GM19099 (cell line): Measurements from ENCODE around the gene ATP11B.

Experiments
- POLR2A ChIP-seq: IDR thresholded peaks from 3 replicates; pipeline ENCODE4 v1.6.1; 2011; ENCODE audit warnings: low read depth; ENCODE audit not compliant: insufficient read length; ENCODE audit errors: extremely low read depth

ATP11B gene

DNA sequence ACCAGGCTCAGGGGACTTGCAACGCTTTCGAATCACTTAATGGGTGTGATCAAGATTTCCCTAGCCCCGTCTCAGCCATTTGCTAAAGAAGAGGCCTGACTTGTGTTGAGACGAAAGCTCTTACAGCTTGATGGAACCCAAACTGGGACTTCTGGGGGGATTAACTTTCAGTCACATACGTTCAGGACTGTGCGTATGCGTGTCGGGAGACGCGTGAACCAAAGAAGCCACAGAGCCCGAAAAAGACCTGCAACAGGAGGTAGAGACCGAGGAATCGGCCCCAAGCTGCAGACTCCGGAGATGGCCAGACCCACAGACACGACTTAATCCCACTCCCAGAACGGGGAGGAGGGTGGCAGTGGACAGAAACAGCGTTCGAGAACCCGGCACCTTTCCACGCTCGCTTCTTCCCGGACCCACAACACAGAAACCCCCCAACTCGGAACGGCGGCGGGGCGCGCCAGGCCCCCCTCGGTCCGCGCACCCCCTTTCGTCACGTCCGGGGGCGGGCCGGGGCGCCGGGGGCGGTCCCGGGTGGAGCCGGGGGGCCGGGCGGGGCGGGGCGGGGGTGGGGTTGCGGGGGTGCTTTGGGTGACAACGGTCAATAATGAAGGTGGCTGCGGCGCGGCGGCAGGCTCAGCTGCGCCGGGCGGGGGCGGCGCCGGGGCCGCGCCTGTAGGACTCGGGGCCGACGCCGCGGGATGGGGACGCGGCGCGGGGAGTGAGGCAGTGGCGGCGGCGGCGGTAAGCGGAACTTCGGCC lies at the start of gene ATP11B:
ATP11B (plus strand) TSS at position 604 of the 762 bp plus-strand sequence. CDS start 256 bp downstream, outside the sequence.
- peak; percentile 91 for TF ChIP-seq POLR2A

DNA sequence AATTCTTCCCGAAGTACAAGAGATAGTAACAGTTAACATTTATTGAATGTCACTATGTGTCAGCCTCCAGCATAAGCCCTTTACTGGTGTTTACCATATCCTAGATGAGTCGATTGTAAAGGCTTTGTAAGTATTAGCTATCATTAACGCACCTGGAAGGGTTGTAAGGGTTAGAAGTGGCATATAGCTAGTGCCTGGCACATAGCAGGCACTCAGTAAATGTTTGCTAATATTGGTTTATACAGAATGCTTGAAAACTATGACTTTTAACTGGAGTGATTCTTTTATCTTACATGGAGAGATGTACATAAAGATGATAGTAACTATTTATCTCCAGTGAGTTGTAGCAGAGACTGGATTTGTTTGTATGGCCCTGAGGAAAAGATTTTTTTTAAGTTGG lies 46.3 kb upstream of the ATP11B start:
- no peak for TF ChIP-seq POLR2A

DNA sequence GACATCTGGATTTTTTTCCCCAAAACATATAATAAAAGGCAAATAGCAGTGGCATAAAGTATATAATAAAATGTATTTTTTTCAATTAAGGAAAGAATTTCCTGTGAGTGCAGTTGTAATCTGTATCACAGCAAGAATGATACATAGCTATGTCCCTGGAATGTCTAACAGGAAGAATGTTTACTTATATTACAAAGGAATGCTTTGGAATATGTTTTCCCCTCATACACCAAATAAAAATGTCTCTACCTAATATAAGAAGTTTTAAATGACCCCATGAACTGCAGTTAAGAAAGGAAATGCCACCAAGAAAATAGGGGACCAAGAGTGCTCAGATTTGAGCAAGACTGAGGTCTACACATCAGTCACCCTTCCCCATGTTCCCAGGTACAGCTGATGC lies 38.0 kb upstream of the ATP11B start:
- TF ChIP-seq POLR2A: no peak

DNA sequence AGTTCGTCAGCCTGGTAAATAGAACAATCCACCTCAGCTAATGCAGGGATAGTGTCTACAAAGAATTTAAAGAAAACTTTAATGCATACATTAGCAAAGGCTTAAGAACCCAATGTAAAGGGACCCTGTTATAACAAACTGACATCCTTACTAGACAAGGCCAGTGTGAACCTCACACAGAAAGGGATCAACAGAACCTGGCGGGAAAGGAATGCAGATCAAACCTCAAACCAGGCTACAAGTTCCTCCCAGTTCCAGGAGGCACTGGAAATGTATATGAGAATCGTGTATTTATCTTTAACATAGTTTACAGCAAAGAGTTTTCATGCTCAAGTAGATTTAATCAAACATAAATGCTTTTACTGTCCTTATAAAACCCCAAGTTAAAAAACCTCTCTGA lies 37.6 kb upstream of the ATP11B start:
- TF ChIP-seq POLR2A: no peak

DNA sequence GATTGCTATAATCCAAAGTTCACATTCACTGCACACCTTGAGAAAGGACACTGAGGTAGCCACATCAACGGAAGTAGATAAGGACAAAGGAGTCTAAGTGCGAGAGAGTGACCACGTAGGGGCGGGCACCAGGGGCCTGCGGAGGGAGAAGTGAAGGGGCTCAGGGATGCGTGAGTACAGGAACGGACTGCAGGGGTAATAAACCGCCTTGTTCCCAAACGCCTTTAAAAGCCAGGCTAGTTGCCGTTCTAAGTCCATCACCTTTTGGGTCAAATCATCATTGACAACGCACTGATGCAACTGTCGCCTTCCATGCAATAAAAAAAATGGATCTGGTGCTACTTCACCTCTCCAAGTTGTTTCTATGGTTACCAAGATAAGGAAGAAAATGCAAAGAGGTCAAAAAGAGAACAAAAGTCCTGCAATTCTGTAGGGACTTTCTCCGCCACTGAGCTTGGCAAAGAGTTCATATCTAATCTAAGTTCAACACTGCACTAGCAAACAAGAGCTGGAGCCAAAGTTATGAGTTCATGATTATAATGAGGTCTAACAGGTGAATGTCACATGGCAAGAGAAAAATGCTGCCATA lies 32.6 kb upstream of the ATP11B start:
- TF ChIP-seq POLR2A: no peak

DNA sequence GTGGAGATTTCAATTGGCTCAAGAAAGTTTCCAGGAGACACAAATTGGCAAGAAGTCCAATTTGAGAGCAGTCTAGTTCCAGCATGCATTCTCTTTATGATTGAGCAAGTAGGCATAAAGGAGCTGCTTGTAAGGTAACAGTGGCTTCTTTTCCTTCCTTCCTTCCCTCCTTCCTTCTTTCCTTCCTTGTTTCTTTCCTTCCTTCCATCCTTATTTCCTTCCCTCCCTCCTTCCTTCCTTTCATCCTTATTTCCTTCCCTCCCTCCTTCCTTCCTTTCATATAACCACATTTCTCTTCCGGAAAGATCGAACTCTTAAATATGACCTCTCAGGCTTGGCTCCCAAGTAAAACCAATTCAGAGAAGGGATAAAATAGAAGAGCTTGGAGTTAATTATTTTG lies 29.4 kb upstream of the ATP11B start:
- no peak for TF ChIP-seq POLR2A

DNA sequence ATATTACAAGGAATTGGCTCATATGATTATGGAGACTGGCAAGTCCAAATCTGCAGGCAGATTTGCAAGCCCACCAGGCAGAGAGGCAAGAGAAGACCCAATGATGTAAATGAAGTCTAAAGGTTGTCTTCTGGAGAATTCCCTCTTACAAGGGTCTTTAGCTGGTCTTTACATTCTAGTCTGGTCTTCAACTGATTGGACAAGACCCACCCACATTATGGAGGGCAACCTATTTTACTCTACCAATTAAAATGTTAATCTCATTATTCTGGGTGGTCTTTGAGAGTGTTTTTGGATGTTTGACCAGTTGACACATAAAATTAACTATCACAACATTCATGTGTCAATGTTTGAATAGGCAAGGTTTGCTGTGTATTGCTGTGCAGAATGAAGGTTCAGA lies 28.0 kb upstream of the ATP11B start:
- TF ChIP-seq POLR2A: no peak

DNA sequence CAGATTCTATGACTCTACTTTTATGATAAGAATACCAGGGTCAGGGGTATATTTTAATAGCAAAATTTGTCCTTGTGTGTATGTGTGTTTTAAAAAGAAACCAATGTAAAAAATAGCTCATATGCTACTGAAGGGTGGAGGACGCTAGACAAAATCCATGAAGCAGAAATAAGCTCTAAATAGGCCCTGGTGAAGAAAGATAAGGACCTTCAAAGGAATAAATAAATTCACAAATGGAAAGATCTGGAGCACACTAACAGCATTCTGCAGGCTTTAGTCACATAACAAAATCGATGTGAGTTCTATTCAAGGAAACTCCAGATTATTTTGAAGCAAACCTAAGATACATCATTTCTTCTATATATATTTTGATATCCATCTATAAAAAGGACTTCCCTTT lies 27.2 kb upstream of the ATP11B start:
- no peak for TF ChIP-seq POLR2A

DNA sequence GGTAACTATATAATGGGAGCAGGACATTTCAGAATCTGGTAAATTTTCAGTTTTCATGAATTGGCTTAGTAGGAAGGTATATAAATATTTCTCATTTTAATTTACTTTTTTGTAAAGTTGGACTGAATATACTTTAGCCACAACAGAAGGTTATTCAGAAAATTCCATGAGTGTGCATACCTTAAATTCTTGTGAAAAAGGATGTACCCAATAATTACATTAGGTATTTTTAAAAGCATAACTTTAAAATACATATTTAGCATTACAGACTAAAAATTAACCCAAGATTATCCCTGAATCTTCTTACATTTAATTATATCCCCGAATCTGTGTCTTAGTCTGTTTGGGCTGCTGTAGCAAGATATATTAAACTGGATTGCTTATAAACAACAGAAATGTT lies 24.9 kb upstream of the ATP11B start:
- TF ChIP-seq POLR2A: no peak

DNA sequence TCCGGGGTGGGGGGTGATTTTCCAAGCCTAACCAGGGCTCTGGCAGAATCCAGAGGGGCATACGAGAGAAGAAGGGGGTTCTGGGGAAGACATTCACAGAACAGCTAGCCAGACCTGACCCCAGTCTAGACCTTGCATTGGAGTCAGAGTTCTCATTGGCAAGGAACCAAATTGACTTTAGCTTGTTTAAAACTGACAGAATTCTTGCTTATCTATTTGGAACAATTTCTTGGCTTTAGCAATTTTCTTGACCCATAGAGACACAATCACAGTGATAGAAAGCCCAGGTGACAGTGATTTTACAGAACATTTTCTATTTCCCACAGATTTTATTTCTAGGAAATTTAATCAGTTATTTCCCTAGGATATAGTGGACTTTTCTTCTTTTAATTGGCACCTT lies 23.6 kb upstream of the ATP11B start:
- TF ChIP-seq POLR2A: no peak

DNA sequence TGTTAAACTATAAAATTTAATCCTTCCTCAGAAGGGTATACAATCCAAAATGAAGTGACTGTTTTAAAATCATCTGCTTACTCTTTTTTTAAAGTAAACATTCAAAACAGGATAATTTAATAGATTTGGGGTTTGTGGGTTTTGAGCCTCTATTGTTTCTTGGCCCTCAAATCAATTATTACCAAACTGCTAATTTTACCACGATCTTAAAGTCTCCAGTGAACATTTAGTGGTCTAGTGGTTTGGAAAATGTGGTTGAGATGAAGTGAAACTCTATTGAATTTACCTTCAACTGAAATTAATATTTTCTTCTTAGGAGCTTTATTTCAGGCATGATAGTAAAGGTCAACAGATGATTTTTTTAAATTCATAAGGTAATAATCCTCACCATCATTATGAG lies 11.2 kb upstream of the ATP11B start:
- no peak for TF ChIP-seq POLR2A

DNA sequence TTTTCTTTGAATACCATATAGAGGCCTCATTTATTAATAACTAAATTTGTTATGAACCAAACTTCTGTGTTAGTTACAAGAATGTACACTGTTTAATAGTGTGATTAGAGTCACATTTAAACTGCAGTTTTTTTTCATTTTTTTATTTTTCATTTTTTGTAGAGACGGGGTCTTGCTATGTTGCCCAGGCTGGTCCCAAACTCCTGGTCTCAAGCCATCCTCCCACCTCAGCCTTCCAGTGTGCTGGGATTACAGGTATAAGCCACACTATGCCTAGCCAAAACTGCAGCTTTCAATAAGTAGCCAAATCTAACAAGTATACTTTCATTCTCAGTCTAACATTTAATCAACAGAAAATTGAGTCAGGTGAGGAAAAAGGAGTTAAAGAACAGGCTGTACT lies 10.2 kb upstream of the ATP11B start:
- no peak for TF ChIP-seq POLR2A

DNA sequence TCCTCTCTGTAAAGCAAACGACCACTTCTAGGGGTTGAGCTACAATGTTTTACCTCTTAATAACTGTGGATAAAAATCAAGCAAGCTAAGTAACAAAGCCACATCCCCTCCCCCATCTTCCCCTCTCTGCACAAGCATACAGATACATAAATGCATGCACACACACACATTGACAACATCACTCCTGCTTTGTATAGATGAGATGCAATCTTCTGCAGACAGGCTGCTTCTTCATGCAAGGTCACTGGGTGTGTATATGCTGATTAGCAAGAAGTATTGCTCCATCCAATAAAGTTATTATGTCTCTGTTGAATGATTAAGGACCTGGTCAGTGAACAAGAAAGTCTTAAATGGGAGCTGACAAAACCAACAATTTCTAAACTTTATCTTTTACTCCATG lies 8.8 kb upstream of the ATP11B start:
- no peak for TF ChIP-seq POLR2A

DNA sequence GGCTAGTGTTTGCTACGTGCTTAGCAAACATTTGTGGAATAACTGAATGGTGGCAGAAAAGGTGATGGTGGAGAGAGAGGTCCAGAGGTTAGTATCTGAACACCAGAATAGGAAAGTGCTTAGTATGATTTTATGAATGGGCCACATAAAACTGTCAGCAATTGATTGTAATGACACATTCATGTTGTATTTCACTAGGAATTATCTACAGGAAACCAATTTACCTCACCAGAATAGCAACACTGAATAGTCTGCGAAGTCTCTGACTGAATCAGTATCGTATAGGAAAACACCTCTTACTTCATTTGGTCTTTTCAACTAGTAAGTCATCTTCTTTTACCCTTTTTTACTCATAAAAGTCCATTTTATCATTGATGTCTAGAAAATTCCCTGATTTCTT lies 8.2 kb upstream of the ATP11B start:
- no peak for TF ChIP-seq POLR2A

DNA sequence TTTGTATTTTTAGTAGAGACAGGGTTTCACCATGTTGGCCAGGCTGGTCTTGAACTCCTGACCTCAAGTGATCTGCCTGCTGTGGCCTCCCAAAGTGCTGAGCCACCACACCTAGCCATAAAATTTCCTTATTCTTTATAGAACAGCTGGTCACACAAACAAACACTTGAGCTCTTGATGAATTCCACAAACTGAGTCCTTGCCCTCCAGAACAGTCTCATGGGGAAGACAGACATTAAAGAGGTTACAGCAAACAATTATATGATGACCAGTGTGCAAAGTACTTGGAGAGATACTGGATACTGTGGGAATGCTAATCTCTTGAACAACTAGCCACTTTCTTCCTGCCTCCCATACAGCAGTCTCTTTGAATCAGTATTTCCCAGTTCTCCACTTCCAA lies 7.5 kb upstream of the ATP11B start:
- TF ChIP-seq POLR2A: no peak

DNA sequence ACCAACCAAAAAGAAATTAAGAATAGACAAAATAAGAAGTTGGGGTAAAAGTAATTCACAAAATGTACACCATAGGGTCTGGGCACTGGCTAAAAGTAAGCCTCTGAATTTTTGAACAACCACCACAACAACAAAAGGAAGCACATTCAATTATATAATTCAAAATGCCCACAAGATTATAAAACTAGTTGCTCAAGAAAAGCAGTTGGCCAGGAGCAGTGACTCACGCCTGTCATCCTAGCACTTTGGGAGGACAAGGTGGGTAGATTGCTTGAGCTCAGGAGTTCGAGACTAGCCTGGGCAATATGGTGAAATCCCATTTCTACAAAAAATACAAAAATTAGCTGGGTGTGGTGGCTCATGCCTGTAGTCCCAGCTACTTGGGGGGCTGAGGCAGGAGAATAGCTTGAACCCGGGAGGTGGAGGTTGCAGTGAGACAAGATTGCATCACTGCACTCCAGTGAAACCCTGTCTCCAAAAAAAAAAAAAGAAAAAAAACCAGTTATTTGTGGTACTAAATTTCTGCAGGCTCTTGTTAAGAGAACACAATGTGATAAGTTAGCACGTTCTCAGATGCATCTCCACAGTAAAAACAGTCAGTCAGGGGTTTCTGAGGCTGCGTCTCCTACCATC lies 6.6 kb upstream of the ATP11B start:
- no peak for TF ChIP-seq POLR2A
